ENCODE data around the gene CCDC9B.

Gene CCDC9B

GRCh38 chr15:40287968-40288367 is 52.8 kb downstream of the CCDC9B start:
- TF ChIP-seq CTCF (IDR thresholded peaks at IDR 0.05): no peak

GRCh38 chr15:40287505-40287904 is 53.2 kb downstream of the CCDC9B start:
- H3K27me3 ChIP-seq (ENCODE audit: control insufficient read depth, insufficient read depth, low read length): no peaks in the 10 kb centered on the region
- H3K36me3 ChIP-seq (ENCODE audit: control insufficient read depth, insufficient read depth, low read length): no peaks in the 10 kb centered on the region
- H3K9ac ChIP-seq: no peak overlapping the region
- no peak overlapping the region for H2AFZ ChIP-seq
- TF ChIP-seq CTCF (IDR thresholded peaks at IDR 0.05): no peak
- H3K4me1 ChIP-seq: peaks cover 2% of the 10 kb centered on the region
- H3K79me2 ChIP-seq: no peaks in the 10 kb centered on the region
- H3K9me3 ChIP-seq (ENCODE audit: control insufficient read depth, low read length): no peaks in the 10 kb centered on the region
- no peak overlapping the region for H3K27ac ChIP-seq
- H3K4me3 ChIP-seq (ENCODE audit: low read depth, low read length): no peak overlapping the region
- H3K4me2 ChIP-seq (ENCODE audit: low read length): no peak overlapping the region

More at GRCh38 chr15:40287968-40288367, 52.8 kb downstream of the CCDC9B start:
- no peaks in the 10 kb centered on the region for H3K9me3 ChIP-seq (ENCODE audit: control insufficient read depth, low read length)
- H3K27me3 ChIP-seq (ENCODE audit: control insufficient read depth, insufficient read depth, low read length): no peaks in the 10 kb centered on the region
- no peaks in the 10 kb centered on the region for H3K79me2 ChIP-seq
- H3K36me3 ChIP-seq (ENCODE audit: control insufficient read depth, insufficient read depth, low read length): no peaks in the 10 kb centered on the region
- H3K27ac ChIP-seq: no peak overlapping the region
- no peak overlapping the region for H3K4me3 ChIP-seq (ENCODE audit: low read depth, low read length)
- no peak overlapping the region for H3K9ac ChIP-seq
- peaks cover under 1% of the 10 kb centered on the region for H3K4me1 ChIP-seq
- no peak overlapping the region for H2AFZ ChIP-seq
- no peak overlapping the region for H3K4me2 ChIP-seq (ENCODE audit: low read length)

GRCh38 chr15:40286794-40287193 is 53.9 kb downstream of the CCDC9B start:
- H3K4me3 ChIP-seq (ENCODE audit: low read depth, low read length): no peak overlapping the region
- no peak overlapping the region for H3K27ac ChIP-seq
- no peak for TF ChIP-seq CTCF (IDR thresholded peaks at IDR 0.05)
- H3K27me3 ChIP-seq (ENCODE audit: control insufficient read depth, insufficient read depth, low read length): no peaks in the 10 kb centered on the region
- no peaks in the 10 kb centered on the region for H3K79me2 ChIP-seq
- H3K9ac ChIP-seq: no peak overlapping the region
- H2AFZ ChIP-seq: no peak overlapping the region
- H3K4me2 ChIP-seq (ENCODE audit: low read length): no peak overlapping the region
- H3K36me3 ChIP-seq (ENCODE audit: control insufficient read depth, insufficient read depth, low read length): no peaks in the 10 kb centered on the region
- H3K9me3 ChIP-seq (ENCODE audit: control insufficient read depth, low read length): no peaks in the 10 kb centered on the region
- H3K4me1 ChIP-seq: peaks cover 2% of the 10 kb centered on the region

GRCh38 chr15:40286061-40286532 is 54.6 kb downstream of the CCDC9B start:
- no peaks in the 10 kb centered on the region for H3K36me3 ChIP-seq (ENCODE audit: control insufficient read depth, insufficient read depth, low read length)
- no peak overlapping the region for H2AFZ ChIP-seq
- H3K9ac ChIP-seq: no peak overlapping the region
- H3K4me2 ChIP-seq (ENCODE audit: low read length): no peak overlapping the region
- peaks cover 2% of the 10 kb centered on the region for H3K4me1 ChIP-seq
- no peaks in the 10 kb centered on the region for H3K9me3 ChIP-seq (ENCODE audit: control insufficient read depth, low read length)
- H3K4me3 ChIP-seq (ENCODE audit: low read depth, low read length): no peak overlapping the region
- no peak overlapping the region for H3K27ac ChIP-seq
- H3K27me3 ChIP-seq (ENCODE audit: control insufficient read depth, insufficient read depth, low read length): no peaks in the 10 kb centered on the region
- TF ChIP-seq CTCF (IDR thresholded peaks at IDR 0.05): no peak
- no peaks in the 10 kb centered on the region for H3K79me2 ChIP-seq

- no peaks in the 10 kb centered on the region for H3K36me3 ChIP-seq (ENCODE audit: control insufficient read depth, insufficient read depth, low read length)
- H3K27ac ChIP-seq: no peak overlapping the region
- H3K4me3 ChIP-seq (ENCODE audit: low read depth, low read length): no peak overlapping the region
- no peak overlapping the region for H3K9ac ChIP-seq
- no peak overlapping the region for H2AFZ ChIP-seq
- TF ChIP-seq CTCF (IDR thresholded peaks at IDR 0.05): no peak
- peaks cover 2% of the 10 kb centered on the region for H3K4me1 ChIP-seq
- H3K27me3 ChIP-seq (ENCODE audit: control insufficient read depth, insufficient read depth, low read length): no peaks in the 10 kb centered on the region
- H3K9me3 ChIP-seq (ENCODE audit: control insufficient read depth, low read length): no peaks in the 10 kb centered on the region
- H3K4me2 ChIP-seq (ENCODE audit: low read length): no peak overlapping the region
- H3K79me2 ChIP-seq: no peaks in the 10 kb centered on the region
These were observed 55.2 kb downstream of the CCDC9B start for GRCh38 chr15:40285554-40286011.

Measured in parathyroid adenoma (tissue), 2 donors.